HEK293 (cell line): ENCODE results near the gene DCBLD2.

ENCODE experiments used
- CTCF ChIA-PET: fragments of 350-600 bp; formaldehyde crosslinking; extraction: SDS; loops from one replicate; lab custom pipeline; 2021; ENCODE audit warnings: antibody characterized with exemption; lab: Yijun Ruan, JAX
- POLR2A ChIA-PET: fragments of 300-600 bp; formaldehyde crosslinking; extraction: SDS; loops from one replicate; lab custom pipeline; 2020; ENCODE audit warnings: antibody characterized with exemption, inconsistent platforms; lab: Yijun Ruan, JAX
- H3K27ac ChIP-seq: fragments of 200-500 bp; sonication (Bioruptor generic); 2 replicates; pipeline ENCODE4 v1.5.1; 2014; ENCODE audit warnings: low read depth, low read length, control low read depth, inconsistent platforms; ENCODE audit errors: extremely low read depth
- H3K36me3 ChIP-seq, 2 experiments: fragments of 200-500 bp in 1 of 2; sonication (Bioruptor generic) in 1 of 2; 1 replicate in 1 of 2; 2 replicates in 1 of 2; pipeline ENCODE4 v1.5.1; 2014 to 2017; ENCODE audit warnings: inconsistent platforms in 2 of 2, low read length in 2 of 2; ENCODE audit not compliant: control insufficient read depth in 2 of 2, insufficient read depth in 1 of 2
- H3K4me1 ChIP-seq: fragments of 200-500 bp; sonication (Bioruptor generic); 2 replicates; pipeline ENCODE4 v1.5.1; 2014; ENCODE audit warnings: mild to moderate bottlenecking, low read length, inconsistent platforms; ENCODE audit not compliant: control insufficient read depth, insufficient read depth
- H3K4me3 ChIP-seq: 2 replicates; pipeline ENCODE4 v1.5.1; 2011; ENCODE audit warnings: low read depth, mild to moderate bottlenecking, control low read depth, low read length, moderate library complexity
- H3K9me3 ChIP-seq: fragments of 200-500 bp; sonication (Bioruptor generic); 2 replicates; pipeline ENCODE4 v1.5.1; 2014; ENCODE audit warnings: low read depth, low read length, inconsistent platforms; ENCODE audit not compliant: control insufficient read depth, insufficient read depth
- BCL11A ChIP-seq: fragments of 450-650 bp; formaldehyde crosslinking; IDR thresholded peaks from 2 replicates; pipeline ENCODE4 v1.5.1; 2016; ENCODE audit warnings: low read depth, missing biosample characterization, missing genetic modification characterization
- GLI2 ChIP-seq: fragments of 450-650 bp; formaldehyde crosslinking; IDR thresholded peaks from 2 replicates; pipeline ENCODE4; 2017; ENCODE audit warnings: missing biosample characterization, missing genetic modification characterization, low read depth, borderline replicate concordance
- GLIS1 ChIP-seq: fragments of 450-650 bp; formaldehyde crosslinking; IDR thresholded peaks from 2 replicates; pipeline ENCODE4 v1.5.1; 2016; ENCODE audit warnings: missing biosample characterization, missing genetic modification characterization
- KLF9 ChIP-seq: fragments of 450-650 bp; formaldehyde crosslinking; IDR thresholded peaks from 2 replicates; pipeline ENCODE4 v1.5.1; 2016; ENCODE audit warnings: missing biosample characterization, missing genetic modification characterization, low read depth
- RBAK ChIP-seq: fragments of 450-650 bp; formaldehyde crosslinking; IDR thresholded peaks from 2 replicates; pipeline ENCODE4 v1.5.1; 2016; ENCODE audit warnings: missing biosample characterization, missing genetic modification characterization
- ZNF112 ChIP-seq: fragments of 450-650 bp; formaldehyde crosslinking; IDR thresholded peaks from 2 replicates; pipeline ENCODE4 v1.5.0; 2017; ENCODE audit warnings: missing biosample characterization, missing genetic modification characterization
- ZNF138 ChIP-seq: fragments of 450-650 bp; formaldehyde crosslinking; IDR thresholded peaks from 2 replicates; pipeline ENCODE4 v1.5.1; 2016; ENCODE audit warnings: missing biosample characterization, missing genetic modification characterization, borderline replicate concordance
- ZNF157 ChIP-seq: fragments of 450-650 bp; formaldehyde crosslinking; IDR thresholded peaks from 2 replicates; pipeline ENCODE4 v1.5.1; 2016; ENCODE audit warnings: missing biosample characterization, missing genetic modification characterization
- ZNF214 ChIP-seq: fragments of 450-650 bp; formaldehyde crosslinking; IDR thresholded peaks from 2 replicates; pipeline ENCODE4 v1.5.1; 2017; ENCODE audit warnings: missing biosample characterization, mild to moderate bottlenecking, missing genetic modification characterization, borderline replicate concordance
- ZNF221 ChIP-seq: fragments of 450-650 bp; formaldehyde crosslinking; IDR thresholded peaks from 2 replicates; pipeline ENCODE4 v1.5.1; 2017; ENCODE audit warnings: missing biosample characterization, missing genetic modification characterization, borderline replicate concordance
- ZNF292 ChIP-seq: fragments of 450-650 bp; formaldehyde crosslinking; IDR thresholded peaks from 2 replicates; pipeline ENCODE4 v1.5.1; 2016; ENCODE audit warnings: low read depth, missing biosample characterization, missing genetic modification characterization, borderline replicate concordance
- ZNF394 ChIP-seq: fragments of 450-650 bp; formaldehyde crosslinking; IDR thresholded peaks from 2 replicates; pipeline ENCODE4 v1.5.1; 2016; ENCODE audit warnings: missing biosample characterization, missing genetic modification characterization, mild to moderate bottlenecking, moderate library complexity, borderline replicate concordance
- ZNF529 ChIP-seq: fragments of 450-650 bp; formaldehyde crosslinking; IDR thresholded peaks from 2 replicates; pipeline ENCODE4 v1.5.1; 2017; ENCODE audit warnings: missing genetic modification characterization, missing biosample characterization; ENCODE audit not compliant: insufficient replicate concordance
- ZNF558 ChIP-seq: fragments of 450-650 bp; formaldehyde crosslinking; IDR thresholded peaks from 2 replicates; pipeline ENCODE4 v1.5.1; 2016; ENCODE audit warnings: missing biosample characterization, missing genetic modification characterization
- ZNF600 ChIP-seq: fragments of 450-650 bp; formaldehyde crosslinking; IDR thresholded peaks from 2 replicates; pipeline ENCODE4 v1.5.1; 2016; ENCODE audit warnings: missing biosample characterization, missing genetic modification characterization
- ZNF629 ChIP-seq: fragments of 450-650 bp; formaldehyde crosslinking; IDR thresholded peaks from 2 replicates; pipeline ENCODE4 v1.5.1; 2017; ENCODE audit warnings: missing biosample characterization, missing genetic modification characterization
- ZNF658 ChIP-seq: fragments of 450-650 bp; formaldehyde crosslinking; IDR thresholded peaks from 2 replicates; pipeline ENCODE4; 2016; ENCODE audit warnings: missing biosample characterization, missing genetic modification characterization
- ZNF660 ChIP-seq: fragments of 450-650 bp; IDR thresholded peaks from 2 replicates; pipeline ENCODE4 v1.5.1; 2018; ENCODE audit warnings: missing biosample characterization, mild to moderate bottlenecking, missing genetic modification characterization
- ZNF777 ChIP-seq: fragments of 450-650 bp; formaldehyde crosslinking; IDR thresholded peaks from 2 replicates; pipeline ENCODE4 v1.5.1; 2017; ENCODE audit warnings: missing biosample characterization, missing genetic modification characterization, borderline replicate concordance
- ZSCAN18 ChIP-seq: fragments of 450-650 bp; formaldehyde crosslinking; IDR thresholded peaks from 2 replicates; pipeline ENCODE4 v1.5.1; 2016; ENCODE audit warnings: missing biosample characterization, missing genetic modification characterization
- TF ChIP-seq, protein P1 (sequence below): fragments of 450-650 bp; formaldehyde crosslinking; IDR thresholded peaks from 2 replicates; pipeline ENCODE4 v1.5.1; 2017; ENCODE audit warnings: missing biosample characterization, missing genetic modification characterization
- TF ChIP-seq, protein P2 (sequence below): fragments of 450-650 bp; formaldehyde crosslinking; IDR thresholded peaks from 2 replicates; pipeline ENCODE4 v1.5.1; 2016; ENCODE audit warnings: missing biosample characterization, missing genetic modification characterization

The DCBLD2 gene

GRCh38 chr3:98887684-98888083 lies 13.8 kb downstream of the DCBLD2 start (continued):
- no peak for TF ChIP-seq ZSCAN18 (tag by site-specific recombination)
- TF ChIP-seq ZNF394 (tag by site-specific recombination): no peak
- TF ChIP-seq ZNF112 (tag by site-specific recombination): no peak
- TF ChIP-seq, all 188 proteins: peak for 0

- CTCF ChIA-PET: interaction anchor here (1.2 kb wide), 1 partner anchor 108 kb away, joined by 6 read pairs; no protein-coding TSS in a partner anchor
- H3K9me3 ChIP-seq: no peaks in the 10 kb centered on the region
- peaks cover 6% of the 10 kb centered on the region for H3K4me1 ChIP-seq
- TF ChIP-seq ZNF777 (tag by site-specific recombination): no peak
- no peak for TF ChIP-seq KLF9 (tag by site-specific recombination)
- TF ChIP-seq BCL11A: no peak
- no peak for TF ChIP-seq ZNF629
- no peak for TF ChIP-seq ZNF157 (tag by site-specific recombination)
- TF ChIP-seq ZNF138 (tag by site-specific recombination): no peak
- TF ChIP-seq ZNF214 (tag by site-specific recombination): no peak
- TF ChIP-seq ZNF660 (tag by site-specific recombination): no peak
- no peak for TF ChIP-seq ZNF292 (tag by site-specific recombination)
- TF ChIP-seq GLIS1: no peak
- no peak for TF ChIP-seq GLI2
- TF ChIP-seq ZNF221 (tag by site-specific recombination): no peak
- no peak for TF ChIP-seq ZNF529 (tag by site-specific recombination)
- no peak for TF ChIP-seq ZNF600 (tag by site-specific recombination)
- TF ChIP-seq, protein P1, sequence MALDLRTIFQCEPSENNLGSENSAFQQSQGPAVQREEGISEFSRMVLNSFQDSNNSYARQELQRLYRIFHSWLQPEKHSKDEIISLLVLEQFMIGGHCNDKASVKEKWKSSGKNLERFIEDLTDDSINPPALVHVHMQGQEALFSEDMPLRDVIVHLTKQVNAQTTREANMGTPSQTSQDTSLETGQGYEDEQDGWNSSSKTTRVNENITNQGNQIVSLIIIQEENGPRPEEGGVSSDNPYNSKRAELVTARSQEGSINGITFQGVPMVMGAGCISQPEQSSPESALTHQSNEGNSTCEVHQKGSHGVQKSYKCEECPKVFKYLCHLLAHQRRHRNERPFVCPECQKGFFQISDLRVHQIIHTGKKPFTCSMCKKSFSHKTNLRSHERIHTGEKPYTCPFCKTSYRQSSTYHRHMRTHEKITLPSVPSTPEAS (tag by site-specific recombination): no peak
- no peak for TF ChIP-seq RBAK (tag by site-specific recombination)
- TF ChIP-seq, protein P2, sequence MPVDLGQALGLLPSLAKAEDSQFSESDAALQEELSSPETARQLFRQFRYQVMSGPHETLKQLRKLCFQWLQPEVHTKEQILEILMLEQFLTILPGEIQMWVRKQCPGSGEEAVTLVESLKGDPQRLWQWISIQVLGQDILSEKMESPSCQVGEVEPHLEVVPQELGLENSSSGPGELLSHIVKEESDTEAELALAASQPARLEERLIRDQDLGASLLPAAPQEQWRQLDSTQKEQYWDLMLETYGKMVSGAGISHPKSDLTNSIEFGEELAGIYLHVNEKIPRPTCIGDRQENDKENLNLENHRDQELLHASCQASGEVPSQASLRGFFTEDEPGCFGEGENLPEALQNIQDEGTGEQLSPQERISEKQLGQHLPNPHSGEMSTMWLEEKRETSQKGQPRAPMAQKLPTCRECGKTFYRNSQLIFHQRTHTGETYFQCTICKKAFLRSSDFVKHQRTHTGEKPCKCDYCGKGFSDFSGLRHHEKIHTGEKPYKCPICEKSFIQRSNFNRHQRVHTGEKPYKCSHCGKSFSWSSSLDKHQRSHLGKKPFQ (tag by site-specific recombination): no peak
- no peak for TF ChIP-seq ZNF558 (tag by site-specific recombination)
- TF ChIP-seq ZNF658 (tag by site-specific recombination): no peak
- H3K36me3 ChIP-seq: peaks cover 0 to under 1% of the 10 kb centered on the region in 2 experiments; a peak in 1 of 3 replicates
- H3K4me3 ChIP-seq: no peak overlapping the region
- POLR2A ChIA-PET: interaction anchor here (1.3 kb wide), 1 partner anchor 15 kb away, joined by 4 read pairs; the partner anchor contains the start of gene DCBLD2
- H3K27ac ChIP-seq: no peak overlapping the region
These were observed 15.0 kb downstream of the DCBLD2 start for GRCh38 chr3:98886525-98886924.
